ENCODE measurements around the gene HDAC3.

Gene HDAC3

DNA sequence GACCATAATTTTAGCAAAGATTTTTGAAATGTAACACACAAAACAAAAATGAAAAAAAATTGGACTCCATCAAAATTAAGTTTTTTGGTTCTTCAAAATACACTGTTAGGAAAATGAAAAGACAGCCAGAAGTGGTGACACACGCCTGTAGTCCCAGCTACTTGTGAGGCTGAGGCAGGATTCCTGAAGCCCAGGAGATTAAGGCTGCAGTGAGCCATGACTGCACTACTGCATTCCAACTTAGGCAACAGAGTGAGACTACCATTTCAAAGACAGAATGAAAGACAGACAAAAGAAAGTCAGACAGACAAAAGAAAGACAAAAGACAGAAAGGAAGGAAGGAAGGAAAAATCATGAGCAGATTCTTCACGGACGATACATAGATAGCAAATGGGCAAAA lies 25.4 kb downstream of the HDAC3 start:
- no peak for TF ChIP-seq GATA2 (IDR thresholded peaks at IDR 0.05; ENCODE audit: low read depth, low read length)
- TF ChIP-seq GATA3 (IDR thresholded peaks at IDR 0.05; ENCODE audit: low read depth, low read length): no peak

DNA sequence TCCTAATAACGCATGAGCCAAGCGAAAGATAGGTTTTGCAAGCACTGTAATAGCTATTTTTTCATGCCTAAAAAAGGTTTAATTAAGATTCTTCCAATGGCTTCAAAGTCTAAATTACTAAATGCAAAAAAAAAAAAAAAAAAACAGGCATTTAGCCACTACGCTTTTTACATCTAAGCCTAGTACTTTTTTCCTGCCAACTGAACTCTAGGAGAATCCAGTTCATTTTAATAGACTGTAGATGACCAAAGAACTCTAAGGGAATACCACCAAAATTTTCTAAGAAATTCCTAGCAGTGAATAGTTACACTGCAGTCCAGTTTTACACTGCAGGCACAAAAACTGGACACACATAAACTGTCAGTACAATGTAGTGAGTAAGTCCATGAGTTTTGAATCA lies 27.6 kb downstream of the HDAC3 start:
- TF ChIP-seq GATA2 (IDR thresholded peaks at IDR 0.05; ENCODE audit: low read depth, low read length): no peak
- TF ChIP-seq GATA3 (IDR thresholded peaks at IDR 0.05; ENCODE audit: low read depth, low read length): no peak

DNA sequence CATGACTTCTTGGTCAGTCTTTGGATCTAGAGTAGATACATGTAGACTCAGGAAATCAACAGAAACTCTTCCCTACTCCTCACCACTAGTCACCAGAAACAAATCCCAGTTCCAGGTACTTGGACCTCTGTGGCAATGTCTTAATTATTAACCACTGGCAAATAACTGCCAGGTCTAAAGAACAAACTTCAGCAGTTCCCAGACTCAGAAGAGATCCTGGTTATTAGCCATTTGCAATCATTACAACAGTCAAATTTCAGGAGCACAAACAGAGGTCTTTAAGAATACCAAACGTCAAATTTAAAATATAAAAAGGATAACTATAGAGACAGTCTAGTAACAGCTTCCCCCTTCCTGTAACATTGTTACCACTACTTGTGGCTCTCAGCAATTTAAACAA lies 28.1 kb downstream of the HDAC3 start:
- TF ChIP-seq GATA3 (IDR thresholded peaks at IDR 0.05; ENCODE audit: low read depth, low read length) (no peak), GATA2 (IDR thresholded peaks at IDR 0.05; ENCODE audit: low read depth, low read length) (no peak)

DNA sequence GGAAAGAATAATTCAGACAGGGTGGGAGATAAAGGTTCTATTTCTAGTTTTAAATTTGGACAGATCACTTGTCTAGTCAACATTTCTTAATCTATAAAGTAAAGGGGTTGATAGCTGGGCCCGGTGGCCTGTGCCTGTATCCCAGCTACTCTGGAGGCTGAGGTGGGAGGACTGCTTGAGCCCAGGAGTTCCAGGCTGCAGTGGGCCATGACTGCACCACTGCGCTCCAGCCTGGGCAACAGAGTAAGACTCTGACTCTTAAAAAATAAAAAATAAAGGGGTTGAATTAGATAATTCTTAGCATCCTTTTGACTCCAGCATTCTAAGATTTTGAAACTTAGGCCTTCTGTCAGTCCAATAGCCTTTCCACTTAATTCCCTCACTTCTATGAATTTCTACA lies 28.6 kb downstream of the HDAC3 start:
- no peak for TF ChIP-seq GATA2 (IDR thresholded peaks at IDR 0.05; ENCODE audit: low read depth, low read length)
- no peak for TF ChIP-seq GATA3 (IDR thresholded peaks at IDR 0.05; ENCODE audit: low read depth, low read length)

- TF ChIP-seq GATA2 (IDR thresholded peaks at IDR 0.05; ENCODE audit: low read depth, low read length): no peak
- no peak for TF ChIP-seq GATA3 (IDR thresholded peaks at IDR 0.05; ENCODE audit: low read depth, low read length)
Observed at GRCh38 chr5:141605523-141606277, 30.9 kb downstream of the HDAC3 start.

DNA sequence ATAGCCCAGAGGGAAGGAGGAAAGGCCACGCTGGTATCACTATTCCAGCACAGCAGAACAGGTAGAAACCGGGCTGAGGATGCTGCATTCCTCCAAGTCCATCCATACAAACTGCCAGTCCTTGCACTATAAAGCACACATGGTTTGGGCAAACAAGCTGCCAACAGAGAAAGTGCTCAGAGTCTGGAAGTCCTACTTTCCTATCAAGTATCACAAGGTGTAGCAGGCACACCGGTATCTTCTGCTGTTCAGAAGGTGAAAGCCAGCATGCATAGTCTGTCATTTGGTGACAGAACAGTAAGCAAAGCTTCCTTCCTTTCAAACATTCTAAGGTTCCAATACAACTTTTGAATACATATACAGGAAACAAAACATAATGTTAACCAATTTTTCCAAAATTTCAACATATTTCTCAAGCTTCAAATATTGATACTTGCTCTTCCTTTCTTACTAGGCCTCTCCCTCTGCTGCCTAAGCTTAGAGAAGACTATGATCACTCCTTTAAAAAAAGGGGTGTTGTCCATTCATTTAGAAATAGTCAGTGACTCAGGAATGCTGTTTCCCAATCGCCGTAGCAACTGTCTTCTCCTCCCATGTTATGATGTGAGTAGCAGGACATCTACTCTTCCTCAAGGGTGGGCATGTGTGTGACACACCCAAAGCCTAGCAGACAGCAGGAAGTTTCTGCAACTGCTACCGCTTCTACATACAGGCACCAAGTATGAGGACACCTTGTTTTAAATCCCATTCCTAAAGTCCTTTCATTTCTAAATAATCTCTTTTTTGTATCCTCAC lies 32.5 kb downstream of the HDAC3 start:
- no peak for TF ChIP-seq GATA2 (IDR thresholded peaks at IDR 0.05; ENCODE audit: low read depth, low read length)
- TF ChIP-seq GATA3 (IDR thresholded peaks at IDR 0.05; ENCODE audit: low read depth, low read length): no peak

DNA sequence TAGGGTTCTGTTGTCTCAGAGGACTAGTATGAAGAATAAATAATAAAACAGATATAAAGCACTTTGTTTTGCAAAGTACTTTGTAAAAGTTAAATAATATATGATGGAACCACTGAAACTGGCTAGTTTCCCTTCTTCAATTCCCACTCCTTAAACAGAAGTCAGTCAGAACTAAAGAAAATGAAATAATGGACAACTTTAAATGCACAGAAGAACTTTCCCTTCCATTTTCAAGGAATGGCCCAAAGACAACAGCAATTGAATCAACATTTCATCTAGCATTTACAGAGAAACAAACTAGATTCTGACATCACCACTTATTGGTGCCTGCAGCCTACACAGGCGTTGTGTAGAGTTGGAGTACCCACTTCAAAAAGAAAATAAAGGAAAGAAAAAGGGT lies 34.0 kb downstream of the HDAC3 start:
- TF ChIP-seq GATA3 (IDR thresholded peaks at IDR 0.05; ENCODE audit: low read depth, low read length): no peak
- no peak for TF ChIP-seq GATA2 (IDR thresholded peaks at IDR 0.05; ENCODE audit: low read depth, low read length)

GRCh38 chr5:141598391-141599345 lies 38.0 kb downstream of the HDAC3 start:
- TF ChIP-seq GATA2 (IDR thresholded peaks at IDR 0.05; ENCODE audit: low read depth, low read length): no peak
- TF ChIP-seq GATA3 (IDR thresholded peaks at IDR 0.05; ENCODE audit: low read depth, low read length): no peak

DNA sequence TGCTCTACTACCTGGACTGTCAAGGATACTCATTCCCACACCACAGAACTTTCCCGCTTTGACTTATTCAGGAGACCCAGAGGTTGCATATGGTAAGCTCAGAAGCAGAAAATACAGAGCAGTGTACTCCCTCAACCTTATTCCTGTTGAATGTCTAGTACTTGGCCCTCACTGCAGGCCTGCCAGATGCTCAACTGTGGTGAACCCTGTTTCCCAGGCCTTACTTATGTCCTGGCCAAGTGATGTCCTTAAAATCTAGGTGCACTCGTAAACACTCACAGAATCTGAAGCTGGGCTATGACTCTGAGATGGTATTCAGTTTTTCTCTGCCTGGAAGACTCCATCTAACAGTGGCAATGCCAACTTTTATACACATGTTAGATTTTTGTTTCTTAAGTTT lies 38.8 kb downstream of the HDAC3 start:
- TF ChIP-seq GATA3 (IDR thresholded peaks at IDR 0.05; ENCODE audit: low read depth, low read length): no peak
- no peak for TF ChIP-seq GATA2 (IDR thresholded peaks at IDR 0.05; ENCODE audit: low read depth, low read length)

DNA sequence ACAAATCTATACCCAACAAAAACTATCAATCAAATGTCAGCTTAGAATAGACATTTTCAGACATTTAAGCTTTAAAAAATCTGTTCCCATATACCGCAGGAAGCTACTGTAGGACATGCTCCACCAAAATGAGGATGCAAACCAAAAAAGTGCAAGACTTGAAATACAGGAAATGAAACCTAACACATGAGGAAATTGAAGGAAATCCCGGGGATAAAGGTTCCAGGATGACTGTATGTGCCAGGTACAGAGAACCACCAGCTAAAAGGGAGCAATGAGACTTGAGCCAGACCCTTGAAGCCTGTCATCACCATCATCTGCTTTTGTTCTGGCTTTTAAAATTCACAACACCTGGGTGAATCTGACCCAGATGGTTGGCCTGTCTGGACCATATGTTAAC lies 39.3 kb downstream of the HDAC3 start:
- TF ChIP-seq GATA2 (IDR thresholded peaks at IDR 0.05; ENCODE audit: low read depth, low read length) (no peak), GATA3 (IDR thresholded peaks at IDR 0.05; ENCODE audit: low read depth, low read length) (no peak)

GRCh38 chr5:141596867-141597266 lies 39.8 kb downstream of the HDAC3 start:
- no peak for TF ChIP-seq GATA2 (IDR thresholded peaks at IDR 0.05; ENCODE audit: low read depth, low read length)
- TF ChIP-seq GATA3 (IDR thresholded peaks at IDR 0.05; ENCODE audit: low read depth, low read length): no peak

DNA sequence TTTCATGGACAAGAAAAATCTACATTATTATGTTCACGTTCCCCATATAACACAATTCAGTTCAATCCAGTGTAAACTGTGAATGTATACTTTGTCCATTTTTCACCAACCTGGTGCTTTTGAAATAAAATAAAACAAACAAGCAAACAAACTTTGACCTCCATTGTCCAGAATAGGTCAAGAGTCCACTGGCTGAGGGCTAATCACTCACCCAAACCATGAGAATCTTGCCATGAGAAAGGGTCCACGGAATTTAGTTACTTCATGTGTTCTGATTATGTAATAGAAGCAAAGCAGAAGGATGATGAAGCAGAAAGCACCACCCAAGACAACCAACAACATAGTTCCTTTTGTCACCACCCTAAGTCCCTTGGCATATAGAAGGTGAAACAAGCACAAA lies 46.5 kb downstream of the HDAC3 start:
- TF ChIP-seq GATA2 (IDR thresholded peaks at IDR 0.05; ENCODE audit: low read depth, low read length) (no peak), GATA3 (IDR thresholded peaks at IDR 0.05; ENCODE audit: low read depth, low read length) (no peak)

GRCh38 chr5:141586246-141586645 lies 50.4 kb downstream of the HDAC3 start:
- TF ChIP-seq GATA2 (IDR thresholded peaks at IDR 0.05; ENCODE audit: low read depth, low read length): no peak
- no peak for TF ChIP-seq GATA3 (IDR thresholded peaks at IDR 0.05; ENCODE audit: low read depth, low read length)

- no peak for TF ChIP-seq GATA3 (IDR thresholded peaks at IDR 0.05; ENCODE audit: low read depth, low read length)
- no peak for TF ChIP-seq GATA2 (IDR thresholded peaks at IDR 0.05; ENCODE audit: low read depth, low read length)
Observed at GRCh38 chr5:141585594-141585993, 51.1 kb downstream of the HDAC3 start.

Data from SH-SY5Y (cell line).